IPS DF 6.9 (cell line): ENCODE measurements around the gene DAD1.
"Not testable (repeated sequence)": the region's sequence is repeated elsewhere in the genome, so short reads cannot be mapped to it uniquely, and the experiment has no call there.

Source experiments
- DNase-seq: peaks from one replicate; pipeline ENCODE4 v3.0.0-alpha.2; 2013; ENCODE audit warnings: low read depth, low spot score
- H3K27ac ChIP-seq: one replicate; pipeline ENCODE4 v1.5.1; 2013; ENCODE audit warnings: low read length, control low read depth
- H3K27me3 ChIP-seq: 2 replicates; pipeline ENCODE4 v1.6.1; 2013; ENCODE audit warnings: mild to moderate bottlenecking, low read length; ENCODE audit not compliant: control insufficient read depth, insufficient read depth
- H3K36me3 ChIP-seq: 2 replicates; pipeline ENCODE4 v1.6.1; 2013; ENCODE audit warnings: low read length; ENCODE audit not compliant: control insufficient read depth, insufficient read depth
- H3K4me1 ChIP-seq: 2 replicates; pipeline ENCODE4 v1.6.1; 2013; ENCODE audit warnings: low read length; ENCODE audit not compliant: control insufficient read depth, insufficient read depth
- H3K4me3 ChIP-seq: 2 replicates; pipeline ENCODE4 v1.5.1; 2013; ENCODE audit warnings: mild to moderate bottlenecking, low read length
- H3K9me3 ChIP-seq: 2 replicates; pipeline ENCODE4 v1.6.1; 2013; ENCODE audit warnings: low read length, inconsistent platforms; ENCODE audit not compliant: control insufficient read depth, insufficient read depth
- WGBS: extraction: QIAGEN DNeasy Blood & Tissue Kit; methylation state at CpG from one replicate; pipeline ENCODE4 v1.1.7; 2013; ENCODE audit warnings: mixed read lengths, missing lambda C conversion rate; ENCODE audit not compliant: insufficient read length, insufficient coverage; 5-methylcytosine and 5-hydroxymethylcytosine counted together

The DAD1 gene

GRCh38 chr14:22545842-22546721 lies 42.9 kb downstream of the DAD1 start:
- Histone ChIP-seq H3K4me3 (no peak overlapping the region), H3K27me3 (no peaks in the 10 kb centered on the region), H3K9me3 (no peaks in the 10 kb centered on the region), H3K36me3 (no peaks in the 10 kb centered on the region), H3K27ac (no peak overlapping the region), H3K4me1 (peaks cover 5% of the 10 kb centered on the region; the same call in 1 of the 2 replicates)
- WGBS = no CpG with 5 or more reads among the region's 9 CpGs
- no peak for DNase-seq

- no peak overlapping the region for H3K27ac ChIP-seq
- no peak for DNase-seq
- no peak overlapping the region for H3K4me3 ChIP-seq
- H3K27me3 ChIP-seq = no peaks in the 10 kb centered on the region
- peaks cover 4% of the 10 kb centered on the region; the same call in 1 of the 2 replicates for H3K4me1 ChIP-seq
- WGBS = no CpG with 5 or more reads among the region's 8 CpGs
- no peaks in the 10 kb centered on the region for H3K36me3 ChIP-seq
- no peaks in the 10 kb centered on the region for H3K9me3 ChIP-seq
Observed at GRCh38 chr14:22544881-22545420, 44.1 kb downstream of the DAD1 start.

GRCh38 chr14:22544406-22544805 lies 44.6 kb downstream of the DAD1 start:
- WGBS = no CpG with 5 or more reads among the region's 2 CpGs
- H3K4me3 ChIP-seq = no peak overlapping the region
- peaks cover 2% of the 10 kb centered on the region; the same call in 1 of the 2 replicates for H3K4me1 ChIP-seq
- H3K27me3 ChIP-seq = no peaks in the 10 kb centered on the region
- no peak overlapping the region for H3K27ac ChIP-seq
- no peaks in the 10 kb centered on the region for H3K36me3 ChIP-seq
- H3K9me3 ChIP-seq = no peaks in the 10 kb centered on the region
- DNase-seq = no peak

GRCh38 chr14:22543570-22544357 lies 45.3 kb downstream of the DAD1 start:
- H3K27me3 ChIP-seq, H3K4me1 ChIP-seq, DNase-seq, H3K9me3 ChIP-seq, H3K27ac ChIP-seq, H3K36me3 ChIP-seq, H3K4me3 ChIP-seq: not testable (repeated sequence)
- no CpG with 5 or more reads among the region's 13 CpGs for WGBS

GRCh38 chr14:22542360-22542759 lies 46.7 kb downstream of the DAD1 start:
- no peak overlapping the region for H3K27ac ChIP-seq
- no peak for DNase-seq
- WGBS = no CpG with 5 or more reads among the region's 2 CpGs
- H3K4me1 ChIP-seq = 0 out of 2 replicates have a peak, but pooled peaks cover 2% of the 10 kb centered on the region
- H3K27me3 ChIP-seq = no peaks in the 10 kb centered on the region
- H3K36me3 ChIP-seq = no peaks in the 10 kb centered on the region
- H3K4me3 ChIP-seq = no peak overlapping the region
- H3K9me3 ChIP-seq = no peaks in the 10 kb centered on the region

GRCh38 chr14:22541721-22542120 lies 47.3 kb downstream of the DAD1 start:
- H3K4me1 ChIP-seq = 0 out of 2 replicates have a peak, but pooled peaks cover 2% of the 10 kb centered on the region
- no peaks in the 10 kb centered on the region for H3K36me3 ChIP-seq
- DNase-seq = no peak
- H3K27ac ChIP-seq = no peak overlapping the region
- H3K4me3 ChIP-seq = no peak overlapping the region
- no CpG with 5 or more reads among the region's 5 CpGs for WGBS
- H3K27me3 ChIP-seq = no peaks in the 10 kb centered on the region
- no peaks in the 10 kb centered on the region for H3K9me3 ChIP-seq

- no peaks in the 10 kb centered on the region for H3K9me3 ChIP-seq
- no peak overlapping the region for H3K4me3 ChIP-seq
- H3K27me3 ChIP-seq = no peaks in the 10 kb centered on the region
- H3K27ac ChIP-seq = no peak overlapping the region
- no peak for DNase-seq
- WGBS = 100% methylated on average over 2 of the region's 4 CpGs
- no peaks in the 10 kb centered on the region for H3K4me1 ChIP-seq
- H3K36me3 ChIP-seq = no peaks in the 10 kb centered on the region
Observed at GRCh38 chr14:22540811-22541360, 48.1 kb downstream of the DAD1 start.

GRCh38 chr14:22540293-22540692 lies 48.7 kb downstream of the DAD1 start:
- Histone ChIP-seq H3K9me3 (no peaks in the 10 kb centered on the region), H3K4me3 (no peak overlapping the region), H3K36me3 (no peaks in the 10 kb centered on the region), H3K27ac (no peak overlapping the region), H3K4me1 (no peaks in the 10 kb centered on the region), H3K27me3 (no peaks in the 10 kb centered on the region)
- WGBS = no CpG with 5 or more reads among the region's 1 CpG
- DNase-seq = no peak

GRCh38 chr14:22539831-22540230 lies 49.2 kb downstream of the DAD1 start:
- no peaks in the 10 kb centered on the region for H3K4me1 ChIP-seq
- no peaks in the 10 kb centered on the region for H3K27me3 ChIP-seq
- H3K9me3 ChIP-seq = no peaks in the 10 kb centered on the region
- H3K4me3 ChIP-seq = no peak overlapping the region
- WGBS = no CpG with 5 or more reads among the region's 3 CpGs
- H3K27ac ChIP-seq = no peak overlapping the region
- no peaks in the 10 kb centered on the region for H3K36me3 ChIP-seq
- DNase-seq = no peak

GRCh38 chr14:22538671-22539228 lies 50.3 kb downstream of the DAD1 start:
- DNase-seq = no peak
- Histone ChIP-seq H3K36me3 (no peaks in the 10 kb centered on the region), H3K27ac (no peak overlapping the region), H3K27me3 (no peaks in the 10 kb centered on the region), H3K4me1 (no peaks in the 10 kb centered on the region), H3K9me3 (no peaks in the 10 kb centered on the region), H3K4me3 (no peak overlapping the region)
- no CpG with 5 or more reads among the region's 5 CpGs for WGBS
